PC-3 (cell line): ENCODE results near the gene LGI2.

Source experiments
- CTCF ChIP-seq: fragments of 300-600 bp; sonication (generic); conservative IDR thresholded peaks from 2 replicates; pipeline ENCODE4 v1.5.1; 2017; ENCODE audit warnings: antibody characterized with exemption, low read depth, mild to moderate bottlenecking, low read length
- EZH2 ChIP-seq: fragments of 300-600 bp; sonication (generic); IDR thresholded peaks from one replicate; pipeline ENCODE4 v1.6.1; 2017; ENCODE audit warnings: antibody characterized with exemption, mild to moderate bottlenecking, low read length; ENCODE audit not compliant: unreplicated experiment
- EZH2phosphoT487 ChIP-seq: fragments of 300-600 bp; sonication (generic); IDR thresholded peaks from 2 replicates; pipeline ENCODE4 v1.6.1; 2018; ENCODE audit warnings: mild to moderate bottlenecking, antibody characterized with exemption, low read length, borderline replicate concordance

- TF ChIP-seq CTCF = no peak
- no peak for TF ChIP-seq EZH2phosphoT487
- no peak for TF ChIP-seq EZH2
Measured at GRCh38 chr4:24995346-24995919, 35.3 kb downstream of the LGI2 start.
